ENCODE results near the gene BRAF. TPM values are rescaled to one million over a fixed set of nuclear protein-coding genes. Genes with fewer than 3 reads are reported as not detected.
"Not testable (repeated sequence)": the region's sequence is repeated elsewhere in the genome, so short reads cannot be mapped to it uniquely, and the experiment has no call there.

BRAF gene
- total RNA-seq, 1 donor from 2014 or later = 40.9 TPM

GRCh38 chr7:140889645-140890044, 35.1 kb downstream of the BRAF start:
- H3K9me3 Mint-ChIP-seq (ENCODE audit: unreplicated experiment) = no peaks in the 10 kb centered on the region
- H3K27ac Mint-ChIP-seq (ENCODE audit: unreplicated experiment) = peak overlapping the region; percentile 11

GRCh38 chr7:140889150-140889549, 35.6 kb downstream of the BRAF start:
- no peak for DNase-seq
- Mint-ChIP-seq H3K27ac (ENCODE audit: unreplicated experiment) (no peak overlapping the region), H3K27me3 (ENCODE audit: unreplicated experiment) (peaks cover 2% of the 10 kb centered on the region), H3K4me1 (ENCODE audit: low read depth, unreplicated experiment) (peaks cover 6% of the 10 kb centered on the region), H3K9me3 (ENCODE audit: unreplicated experiment) (no peaks in the 10 kb centered on the region), H3K36me3 (ENCODE audit: unreplicated experiment) (no peaks in the 10 kb centered on the region), H3K4me3 (ENCODE audit: unreplicated experiment) (no peak overlapping the region)
- no peak for TF ChIP-seq CTCF (IDR thresholded peaks at IDR 0.05; ENCODE audit: partially characterized antibody, unreplicated experiment)

More at GRCh38 chr7:140889645-140890044, 35.1 kb downstream of the BRAF start:
- Mint-ChIP-seq H3K36me3 (ENCODE audit: unreplicated experiment) (no peaks in the 10 kb centered on the region), H3K4me1 (ENCODE audit: low read depth, unreplicated experiment) (peaks cover 6% of the 10 kb centered on the region), H3K27me3 (ENCODE audit: unreplicated experiment) (peaks cover 2% of the 10 kb centered on the region), H3K4me3 (ENCODE audit: unreplicated experiment) (no peak overlapping the region)
- no peak for DNase-seq
- TF ChIP-seq CTCF (IDR thresholded peaks at IDR 0.05; ENCODE audit: partially characterized antibody, unreplicated experiment) = no peak

DNA sequence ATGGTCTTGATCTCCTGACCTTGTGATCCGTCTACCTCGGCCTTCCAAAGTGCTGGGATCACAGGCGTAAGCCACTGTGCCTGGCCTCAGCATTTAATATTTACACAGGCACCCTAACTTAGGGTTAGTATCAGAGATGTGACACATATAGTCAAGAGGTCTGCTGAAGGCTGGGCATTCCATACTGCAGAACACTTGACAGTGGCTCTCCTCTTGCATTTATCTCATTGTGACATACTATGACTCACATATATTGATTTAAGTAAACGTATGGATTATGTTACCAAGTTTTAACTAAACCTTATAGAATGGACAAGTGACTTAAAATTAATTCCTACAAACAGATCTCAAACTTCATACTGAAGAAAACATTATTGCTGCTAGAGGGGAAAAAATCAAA, 36.6 kb downstream of the BRAF start:
- Mint-ChIP-seq H3K9me3 (ENCODE audit: unreplicated experiment) (no peaks in the 10 kb centered on the region), H3K27me3 (ENCODE audit: unreplicated experiment) (peaks cover 2% of the 10 kb centered on the region), H3K27ac (ENCODE audit: unreplicated experiment) (no peak overlapping the region), H3K4me1 (ENCODE audit: low read depth, unreplicated experiment) (peaks cover 10% of the 10 kb centered on the region), H3K36me3 (ENCODE audit: unreplicated experiment) (no peaks in the 10 kb centered on the region), H3K4me3 (ENCODE audit: unreplicated experiment) (no peak overlapping the region)
- no peak for DNase-seq
- no peak for TF ChIP-seq CTCF (IDR thresholded peaks at IDR 0.05; ENCODE audit: partially characterized antibody, unreplicated experiment)

GRCh38 chr7:140885735-140886334, 38.9 kb downstream of the BRAF start:
- Mint-ChIP-seq H3K4me3 (ENCODE audit: unreplicated experiment) (no peak overlapping the region), H3K9me3 (ENCODE audit: unreplicated experiment) (no peaks in the 10 kb centered on the region), H3K27ac (ENCODE audit: unreplicated experiment) (no peak overlapping the region), H3K36me3 (ENCODE audit: unreplicated experiment) (no peaks in the 10 kb centered on the region), H3K27me3 (ENCODE audit: unreplicated experiment) (peaks cover 2% of the 10 kb centered on the region), H3K4me1 (ENCODE audit: low read depth, unreplicated experiment) (peaks cover 10% of the 10 kb centered on the region)
- TF ChIP-seq CTCF (IDR thresholded peaks at IDR 0.05; ENCODE audit: partially characterized antibody, unreplicated experiment) = no peak
- DNase-seq = no peak

DNA sequence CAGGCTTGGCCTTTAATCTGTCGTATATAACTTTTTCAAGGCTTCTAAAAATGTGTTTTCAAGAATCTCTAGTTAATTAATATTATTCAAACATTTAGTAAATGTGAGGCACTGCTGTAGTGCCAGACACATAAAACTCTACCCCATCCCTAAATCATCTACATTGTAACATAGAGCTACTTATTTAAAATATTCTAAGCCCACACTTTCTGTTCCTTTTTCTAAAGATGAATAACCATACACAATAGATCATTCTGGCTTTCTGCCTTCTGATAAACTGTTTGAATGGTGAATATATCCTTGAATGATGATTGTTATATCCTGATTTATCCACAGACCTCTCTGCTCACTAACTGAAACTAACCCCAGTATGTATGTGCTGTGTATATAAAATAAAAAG, 41.4 kb downstream of the BRAF start:
- no peak for DNase-seq
- Mint-ChIP-seq H3K4me3 (ENCODE audit: unreplicated experiment) (no peak overlapping the region), H3K27ac (ENCODE audit: unreplicated experiment) (no peak overlapping the region), H3K36me3 (ENCODE audit: unreplicated experiment) (no peaks in the 10 kb centered on the region), H3K27me3 (ENCODE audit: unreplicated experiment) (peaks cover 2% of the 10 kb centered on the region), H3K4me1 (ENCODE audit: low read depth, unreplicated experiment) (peaks cover 6% of the 10 kb centered on the region), H3K9me3 (ENCODE audit: unreplicated experiment) (no peaks in the 10 kb centered on the region)
- no peak for TF ChIP-seq CTCF (IDR thresholded peaks at IDR 0.05; ENCODE audit: partially characterized antibody, unreplicated experiment)

DNA sequence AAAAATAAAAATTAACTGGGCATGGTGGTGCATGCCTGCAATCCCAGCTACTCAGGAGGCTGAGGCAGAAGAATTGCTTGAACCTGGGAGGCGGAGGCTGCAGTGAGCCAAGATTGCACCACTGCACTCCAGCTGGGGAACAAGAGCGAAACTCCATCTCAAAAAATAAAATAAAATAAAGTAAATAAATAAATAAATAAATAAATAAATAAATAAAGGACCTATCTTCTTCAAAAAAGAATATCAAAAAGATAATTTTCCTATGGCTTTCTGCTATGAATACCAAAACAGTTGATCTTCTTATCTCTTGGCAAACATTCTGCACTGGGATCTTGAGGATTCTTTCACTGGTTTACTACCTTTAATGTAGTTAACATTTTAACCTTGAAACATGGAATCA, 41.9 kb downstream of the BRAF start:
- H3K27me3 Mint-ChIP-seq (ENCODE audit: unreplicated experiment); H3K36me3 Mint-ChIP-seq (ENCODE audit: unreplicated experiment); DNase-seq; H3K9me3 Mint-ChIP-seq (ENCODE audit: unreplicated experiment); H3K4me1 Mint-ChIP-seq (ENCODE audit: low read depth, unreplicated experiment); H3K4me3 Mint-ChIP-seq (ENCODE audit: unreplicated experiment); H3K27ac Mint-ChIP-seq (ENCODE audit: unreplicated experiment): not testable (repeated sequence)

All from glutamatergic neuron (in vitro differentiated cells).